GM19452 (cell line): ENCODE measurements around the gene MFSD6.
"Not testable (repeated sequence)": the region's sequence is repeated elsewhere in the genome, so short reads cannot be mapped to it uniquely, and the experiment has no call there.

Experiments used
- ATAC-seq: cut with Tn5 transposase; IDR thresholded peaks from one replicate; pipeline ENCODE4 v1.9.1; 2021; ENCODE audit not compliant: unreplicated experiment

MFSD6 gene

DNA sequence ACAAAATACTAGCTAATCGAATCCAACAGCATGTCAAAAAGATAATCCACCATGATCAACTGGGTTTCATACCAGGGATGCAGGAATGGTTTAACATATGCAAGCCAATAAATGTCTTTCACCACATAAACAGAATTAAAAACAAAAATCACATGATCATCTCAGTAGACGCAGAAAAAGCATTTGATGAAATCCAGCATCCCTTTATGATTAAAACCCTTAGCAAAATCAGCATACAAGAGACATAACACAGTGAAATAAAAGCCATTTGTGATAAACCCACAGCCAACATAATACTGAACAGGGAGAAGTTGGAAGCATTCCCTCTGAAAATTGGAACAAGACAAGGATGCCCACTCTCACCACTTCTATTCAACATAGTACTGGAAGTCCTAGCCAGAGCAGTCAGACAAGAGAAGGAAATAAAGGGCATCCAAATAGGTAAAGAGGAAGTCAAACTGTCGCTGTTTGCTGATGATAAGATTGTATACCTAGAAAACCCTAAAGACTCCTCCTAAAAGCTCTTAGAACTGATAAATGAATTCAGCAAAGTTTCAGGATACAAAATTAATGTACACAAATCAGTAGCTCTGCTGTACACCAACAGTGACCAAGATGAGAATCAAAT is 86.6 kb downstream of the MFSD6 start:
- not testable (repeated sequence) for ATAC-seq

DNA sequence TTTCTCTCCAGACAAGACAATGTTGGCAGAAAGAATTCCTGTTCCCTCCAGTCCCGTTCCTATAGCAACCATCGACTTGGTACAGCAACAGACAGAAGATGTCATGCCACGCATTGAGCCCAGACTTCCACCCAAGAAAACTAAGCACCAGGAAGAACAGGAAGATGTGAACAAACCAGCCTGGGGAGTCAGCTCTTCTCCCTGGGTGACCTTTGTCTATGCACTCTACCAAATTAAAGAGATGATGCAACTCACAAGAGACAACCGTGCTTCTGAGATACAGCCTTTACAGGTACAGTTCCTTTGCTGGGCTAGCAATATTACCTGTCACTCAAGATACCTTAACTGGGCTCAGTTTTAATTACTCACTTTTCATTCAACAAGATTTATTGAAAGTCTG is 89.3 kb downstream of the MFSD6 start:
- no peak for ATAC-seq

- no peak for ATAC-seq
Observed at GRCh38 chr2:190499273-190499672, 91.1 kb downstream of the MFSD6 start.

DNA sequence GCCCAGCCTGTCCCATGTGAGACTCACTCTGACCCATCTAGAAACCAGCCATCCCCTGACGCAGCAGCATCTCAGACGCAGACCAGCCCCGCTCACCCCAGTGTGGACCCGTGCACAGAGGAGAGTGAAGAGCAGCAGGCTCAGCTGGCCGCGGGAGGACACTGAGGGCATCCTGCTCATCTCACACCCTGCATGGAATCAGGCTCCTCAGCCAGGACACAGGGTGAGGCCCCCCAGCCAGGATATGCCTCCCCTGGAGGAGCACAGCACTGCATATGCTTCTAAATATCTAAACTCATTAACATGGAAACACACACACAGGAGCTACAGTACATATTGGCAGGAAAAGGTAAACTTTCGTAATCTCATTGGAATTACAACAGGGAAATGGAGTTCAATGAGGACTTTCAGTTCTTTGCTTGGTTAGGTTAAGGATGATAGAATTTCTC is 91.9 kb downstream of the MFSD6 start:
- ATAC-seq: no peak

DNA sequence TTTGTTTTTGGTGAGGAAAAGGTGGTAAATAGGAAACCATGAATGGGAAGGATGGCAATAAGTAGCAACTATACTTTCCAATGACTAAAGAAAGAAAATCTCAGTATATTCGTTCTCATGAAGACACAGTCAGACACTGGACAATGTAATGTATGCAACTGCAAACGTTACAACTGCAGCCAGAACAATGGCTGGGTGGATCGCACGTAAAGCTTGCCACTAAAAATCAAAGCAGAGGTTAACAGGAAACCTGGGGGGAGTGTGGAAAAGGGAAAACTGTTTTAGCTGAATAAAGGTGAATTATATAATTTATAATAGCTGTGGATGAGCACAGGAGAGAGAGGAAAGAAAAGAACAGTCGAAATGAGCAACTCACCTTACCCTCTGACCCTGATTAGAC is 93.1 kb downstream of the MFSD6 start:
- ATAC-seq: no peak

GRCh38 chr2:190501702-190502407 is 93.7 kb downstream of the MFSD6 start:
- no peak for ATAC-seq

- no peak for ATAC-seq
Observed at GRCh38 chr2:190503088-190503487, 94.9 kb downstream of the MFSD6 start.

DNA sequence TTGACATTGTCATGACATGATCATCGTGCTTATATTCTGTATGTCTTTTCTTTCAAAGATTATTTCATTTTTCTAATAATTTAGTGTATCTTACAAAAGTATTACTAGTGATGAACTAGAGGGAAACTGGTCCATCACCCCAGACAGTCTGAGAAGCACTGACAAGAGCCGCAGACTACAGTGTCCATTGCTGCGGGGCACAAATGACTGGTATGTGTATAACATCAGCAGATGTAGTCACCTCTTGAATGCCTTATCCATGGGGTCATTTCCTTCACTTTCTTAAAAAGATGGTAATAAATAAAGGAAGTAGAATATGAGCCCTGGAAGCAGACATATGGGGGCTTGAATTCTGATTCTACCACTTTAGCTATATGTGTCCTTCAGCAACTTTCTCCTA is 96.8 kb downstream of the MFSD6 start:
- no peak for ATAC-seq

DNA sequence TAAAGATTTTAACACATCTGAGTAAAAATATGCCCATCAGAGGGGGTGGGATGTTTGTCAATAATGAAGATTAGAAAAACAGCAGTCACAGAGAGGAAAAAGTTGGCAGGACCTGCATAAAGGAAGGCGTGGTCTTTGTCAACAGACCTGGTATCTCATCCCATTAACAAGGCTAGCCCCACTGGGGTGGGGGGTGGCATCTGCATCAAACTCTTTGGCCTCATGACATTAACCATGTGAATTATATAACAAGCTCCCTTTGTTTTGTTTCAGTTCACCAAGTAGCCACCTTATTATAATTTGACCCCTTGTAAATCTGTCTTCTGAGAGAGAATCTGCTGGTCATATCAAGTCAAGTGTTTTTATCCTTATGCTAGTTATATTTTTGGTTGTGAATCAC is 97.5 kb downstream of the MFSD6 start:
- no peak for ATAC-seq

DNA sequence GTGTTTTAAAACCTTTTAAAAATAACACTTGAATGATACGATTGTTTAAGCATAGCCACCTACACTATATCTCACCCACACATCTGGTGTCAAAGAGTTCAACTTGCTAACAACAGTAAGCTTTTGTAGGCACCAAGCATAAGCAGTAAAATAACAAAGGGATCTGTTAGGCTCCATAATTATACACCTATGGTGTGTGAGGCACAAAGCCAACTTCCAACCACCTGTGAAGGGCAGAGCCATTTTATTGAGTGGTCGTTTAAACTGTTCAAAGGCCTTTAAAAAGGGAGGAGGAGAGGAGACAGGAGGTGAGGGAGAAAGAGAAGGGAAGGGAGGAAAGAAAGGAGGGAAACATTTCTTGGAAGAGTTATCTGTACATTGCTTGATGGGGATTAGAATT is 98.5 kb downstream of the MFSD6 start:
- no peak for ATAC-seq

GRCh38 chr2:190507135-190507534 is 99.0 kb downstream of the MFSD6 start:
- ATAC-seq: no peak

GRCh38 chr2:190509895-190510294 is 101.7 kb downstream of the MFSD6 start:
- ATAC-seq: not testable (repeated sequence)

DNA sequence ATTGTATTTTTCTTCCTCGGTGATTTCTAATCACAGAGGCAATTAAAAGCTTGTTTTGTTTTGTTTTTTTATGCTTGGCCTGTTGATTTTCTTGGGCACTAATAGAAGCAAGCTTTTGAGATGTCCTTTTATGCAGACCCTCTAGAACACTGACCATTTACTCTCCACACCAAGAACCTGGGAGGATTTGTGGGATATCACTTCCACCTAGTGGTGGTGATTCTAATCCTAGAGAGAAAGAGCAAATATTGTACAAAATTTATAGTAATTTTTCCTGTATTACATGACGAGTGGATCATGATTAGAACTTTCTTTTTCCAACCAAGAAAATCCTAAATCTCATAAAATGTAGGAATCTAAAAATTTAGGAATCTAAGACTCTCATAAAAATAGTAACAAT is 102.9 kb downstream of the MFSD6 start:
- ATAC-seq: no peak

DNA sequence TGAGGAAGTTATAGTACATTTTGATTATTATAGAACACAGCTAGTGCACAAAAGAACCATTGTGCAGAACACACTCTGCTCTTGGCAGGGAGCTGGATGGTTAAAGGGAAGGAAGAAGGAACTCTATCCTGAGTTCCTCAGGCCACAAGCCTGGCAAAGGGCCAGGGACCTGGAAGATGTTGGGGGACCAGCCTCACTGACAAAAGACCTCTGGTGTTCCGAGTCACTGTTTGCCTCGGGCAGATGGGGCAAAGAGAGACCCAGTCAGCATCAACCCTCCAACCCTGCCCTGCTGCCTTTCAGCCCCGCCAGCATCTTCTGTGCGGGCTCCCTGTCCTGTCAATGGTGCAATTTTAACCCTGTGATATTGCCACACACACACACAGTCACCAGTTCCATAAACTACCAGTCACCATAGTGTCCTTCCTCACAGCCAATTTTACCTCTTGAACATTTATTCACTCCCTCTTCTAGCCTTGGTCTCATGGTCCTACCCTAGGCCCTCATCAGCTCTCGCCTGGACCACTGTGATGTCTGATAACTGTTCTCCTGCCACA is 104.5 kb downstream of the MFSD6 start:
- no peak for ATAC-seq

DNA sequence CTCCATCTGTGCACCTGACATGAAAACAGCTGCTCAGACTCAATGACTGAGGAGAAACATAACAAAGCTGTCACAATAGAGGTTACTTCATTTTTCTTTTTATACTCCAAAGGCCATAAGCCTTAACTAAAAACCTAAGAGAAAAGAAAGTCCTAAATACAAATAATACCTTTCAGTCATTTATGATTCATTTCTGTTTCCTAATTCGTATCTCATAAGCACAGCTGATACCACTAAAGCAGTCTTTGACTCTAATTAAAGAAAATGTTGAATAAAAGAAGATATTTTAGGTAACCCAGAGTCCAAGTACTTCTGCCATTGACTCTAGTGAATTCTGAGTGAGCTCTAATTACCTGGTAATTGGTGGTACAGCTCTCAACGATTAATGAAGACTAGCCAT is 105.7 kb downstream of the MFSD6 start:
- no peak for ATAC-seq

DNA sequence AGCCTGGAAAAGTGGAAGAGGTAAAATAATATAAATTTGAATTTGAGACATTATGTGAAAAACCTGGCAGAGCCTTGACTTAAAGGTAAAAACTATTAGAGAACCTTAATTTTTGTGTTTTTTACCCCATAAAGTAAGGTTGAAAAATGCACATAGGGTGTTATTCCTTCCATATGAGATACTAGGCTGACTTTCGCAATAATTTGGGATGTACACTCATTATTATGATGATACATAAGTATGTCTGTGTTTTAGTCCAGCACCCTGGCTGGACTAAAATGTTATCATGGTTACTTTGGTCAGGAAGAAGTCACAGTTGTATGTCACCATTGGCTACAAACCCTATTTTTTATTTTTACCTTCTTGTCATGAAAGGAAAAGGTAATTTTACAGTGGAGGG is 106.5 kb downstream of the MFSD6 start:
- ATAC-seq: no peak

DNA sequence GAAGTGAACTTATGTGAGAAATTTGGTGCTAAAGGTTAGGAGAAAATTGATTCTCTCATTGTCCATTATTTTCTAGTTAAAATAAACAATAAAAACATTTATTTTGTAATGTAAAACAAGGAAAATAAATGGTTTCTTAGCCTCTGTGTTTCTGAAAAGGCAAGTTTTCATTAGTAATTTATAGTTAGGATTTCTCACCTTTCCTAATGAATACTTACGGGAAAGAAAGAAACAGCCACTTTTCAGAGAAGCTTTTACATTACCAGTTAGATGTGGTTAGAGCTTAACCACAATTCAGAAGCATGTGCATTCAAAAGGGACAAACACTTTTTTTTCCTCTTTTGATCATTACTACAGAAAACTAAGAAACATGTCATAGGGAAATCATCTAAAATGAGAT is 107.5 kb downstream of the MFSD6 start:
- no peak for ATAC-seq

GRCh38 chr2:190517468-190517867 is 109.3 kb downstream of the MFSD6 start:
- no peak for ATAC-seq

GRCh38 chr2:190519975-190520767 is 112.0 kb downstream of the MFSD6 start:
- ATAC-seq: no peak

GRCh38 chr2:190524928-190525327 is 116.8 kb downstream of the MFSD6 start:
- ATAC-seq: no peak

DNA sequence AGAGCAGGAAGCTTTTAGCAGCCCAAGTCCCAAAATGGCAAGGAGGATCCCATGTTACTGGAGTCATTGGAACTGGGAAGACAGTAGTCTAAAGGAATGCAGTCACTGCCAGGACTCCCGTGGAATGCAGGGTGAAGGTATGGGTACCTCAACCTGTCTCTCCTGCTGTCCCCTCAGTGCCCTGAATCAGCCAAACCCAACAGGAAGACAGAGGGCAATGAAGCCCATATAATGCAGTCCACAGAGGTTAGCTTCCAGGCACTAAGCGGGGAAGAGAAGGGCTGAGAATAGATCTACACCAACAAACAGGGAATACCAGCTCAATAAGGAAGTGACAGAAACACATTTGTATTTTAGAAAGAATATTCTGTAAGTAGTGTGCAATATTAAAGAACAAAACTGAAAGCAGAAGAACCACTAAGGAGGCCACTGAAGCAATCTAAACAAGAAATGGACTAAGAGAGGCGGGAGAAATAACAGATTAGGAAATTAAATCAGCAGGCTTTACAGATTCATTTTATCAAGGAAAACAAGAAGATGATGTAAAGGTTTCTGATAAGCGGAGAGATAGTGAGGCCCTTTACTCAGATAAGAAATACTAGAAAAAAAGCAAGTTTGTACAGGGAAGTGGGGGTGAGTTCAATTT is 118.1 kb downstream of the MFSD6 start:
- ATAC-seq: no peak
